ENCODE results near the gene TBC1D2B.
"Not testable (repeated sequence)": the region's sequence is repeated elsewhere in the genome, so short reads cannot be mapped to it uniquely, and the experiment has no call there.

TBC1D2B gene

DNA sequence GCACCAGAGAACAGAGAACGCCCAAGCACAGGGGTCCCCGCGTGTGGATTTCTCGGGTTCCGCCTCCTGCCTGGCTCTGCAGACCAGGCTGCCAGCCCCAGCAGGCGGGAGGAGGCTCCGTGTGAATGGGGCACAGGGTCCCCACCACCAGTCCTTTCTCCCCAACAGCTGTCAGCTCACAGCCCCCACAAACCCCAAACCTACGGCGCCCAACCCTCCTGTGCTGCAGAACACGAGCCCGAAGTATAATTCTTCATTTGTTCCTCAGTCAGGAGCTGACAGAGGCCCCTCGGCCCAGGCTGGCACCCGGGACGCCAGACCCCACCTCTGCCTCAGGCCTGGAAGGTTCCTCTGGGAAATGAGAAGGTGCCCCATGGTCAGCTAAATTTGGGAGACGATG lies 78.0 kb downstream of the TBC1D2B start:
- no peak for DNase-seq

DNA sequence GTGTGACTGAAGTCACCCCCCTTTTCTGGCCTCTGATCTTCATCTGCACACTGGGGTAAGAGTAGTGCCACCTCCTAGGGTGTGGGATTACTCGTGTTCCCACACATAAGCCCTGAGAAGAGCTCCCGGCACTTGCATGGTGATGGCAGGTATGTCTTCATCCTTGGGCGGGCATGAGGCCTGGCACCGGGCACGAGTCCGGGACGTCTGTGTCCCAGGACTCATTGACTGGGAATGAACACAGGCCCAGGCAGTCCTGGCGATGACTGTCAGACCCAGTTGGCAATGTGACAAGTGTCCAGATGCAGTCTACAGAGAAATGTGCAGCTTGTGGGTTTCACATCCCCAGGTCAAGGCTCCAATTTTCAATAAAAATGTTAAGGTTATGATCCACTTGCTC lies 78.9 kb downstream of the TBC1D2B start:
- DNase-seq = no peak

DNA sequence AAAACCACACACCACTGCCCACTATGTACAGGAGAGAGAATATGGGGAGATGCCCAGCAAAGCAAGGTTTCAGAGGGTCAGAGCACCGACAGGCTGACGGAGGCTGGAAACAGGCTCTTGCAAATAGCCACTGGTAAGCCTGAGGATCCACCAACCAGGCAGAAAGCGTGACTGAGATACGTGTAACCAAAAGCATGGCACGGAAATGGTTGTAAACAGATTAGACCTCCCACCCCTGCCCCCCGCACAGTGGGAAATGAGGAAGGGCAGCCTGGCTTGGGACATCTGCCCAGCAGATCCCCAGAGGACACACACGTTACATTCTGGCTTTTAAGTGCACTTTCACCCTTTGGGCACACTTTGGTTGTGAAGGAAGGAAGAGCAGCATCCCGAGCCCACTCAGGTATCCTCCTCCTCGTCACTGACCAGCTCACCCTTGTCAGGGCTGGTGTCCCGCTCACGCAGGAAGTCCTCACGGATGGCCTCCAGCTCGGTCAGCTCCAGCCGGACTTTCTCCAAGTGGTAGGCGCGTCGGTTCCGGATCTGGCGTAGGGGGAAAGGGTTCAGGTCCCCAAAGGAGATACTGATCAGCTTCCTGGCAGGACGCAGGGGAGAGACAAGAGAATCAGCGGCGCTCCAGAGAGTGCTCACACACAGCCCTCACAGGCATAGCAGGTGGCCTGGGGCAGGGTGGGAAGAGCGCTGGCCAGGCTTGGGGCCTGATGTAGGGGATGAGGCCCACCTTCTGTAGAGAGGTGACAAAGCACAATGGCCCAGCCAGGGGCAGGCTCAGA lies 79.6 kb downstream of the TBC1D2B start:
- not testable (repeated sequence) for DNase-seq

DNA sequence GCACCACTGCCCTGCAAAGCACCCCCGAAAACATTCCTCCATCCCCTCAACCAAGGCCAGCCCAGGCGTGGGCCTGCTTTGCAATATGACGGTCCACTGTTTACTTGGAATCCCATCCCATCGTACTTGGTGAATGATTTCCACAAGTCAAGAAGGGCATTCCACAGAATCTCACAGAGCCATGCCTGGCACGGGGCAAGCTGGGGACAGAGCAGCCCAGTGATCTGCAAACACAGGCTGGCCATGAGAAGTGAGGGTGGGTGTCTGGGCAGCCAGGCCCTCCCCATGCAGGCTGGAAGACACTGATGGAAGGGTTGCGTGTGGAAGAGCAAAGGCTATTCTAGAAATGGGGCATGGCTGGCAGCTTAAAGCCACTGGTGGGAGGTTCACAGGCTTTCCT lies 80.3 kb downstream of the TBC1D2B start:
- DNase-seq = not testable (repeated sequence)

DNA sequence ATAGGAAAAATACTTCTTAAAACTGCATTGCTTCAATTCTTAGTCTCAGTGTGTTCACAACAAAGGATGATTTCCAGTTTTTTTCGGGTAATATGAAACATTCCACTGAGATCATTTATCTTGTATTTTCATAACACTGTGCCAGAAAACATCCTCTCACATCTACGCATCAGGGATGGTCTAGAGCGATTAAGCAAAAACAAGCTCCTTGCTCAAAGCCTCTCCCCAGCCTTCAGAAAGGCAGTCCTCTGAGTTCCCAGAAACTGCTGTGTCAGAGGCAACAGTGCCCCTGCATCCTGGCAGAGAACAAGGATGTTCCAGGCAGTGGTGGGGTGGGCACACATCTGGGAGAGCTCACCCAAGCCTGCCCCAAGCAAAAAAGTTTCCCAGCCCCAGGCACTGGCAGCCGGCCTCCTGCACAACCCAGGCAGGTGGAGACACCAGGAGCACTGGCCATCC lies 80.8 kb downstream of the TBC1D2B start:
- DNase-seq = not testable (repeated sequence)

DNA sequence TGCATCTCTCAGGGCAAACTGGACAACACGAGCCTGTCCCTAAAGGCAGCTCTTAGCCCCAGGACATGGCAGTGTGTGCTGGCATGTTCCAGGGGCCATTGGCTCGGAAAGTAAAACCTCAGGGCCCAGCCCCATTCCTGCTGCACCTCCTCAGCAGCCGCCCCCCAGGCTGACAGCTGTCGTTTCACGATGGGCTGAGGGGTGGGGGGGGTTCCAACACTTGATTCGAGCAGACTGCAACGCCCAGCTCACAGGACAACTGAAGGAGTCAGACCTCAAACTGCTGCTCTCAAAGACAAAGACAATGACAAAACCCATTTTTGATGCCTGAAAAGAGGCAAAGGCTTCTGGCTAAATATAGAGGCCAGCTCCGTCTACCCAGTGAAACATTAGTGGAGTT lies 81.3 kb downstream of the TBC1D2B start:
- DNase-seq = not testable (repeated sequence)

DNA sequence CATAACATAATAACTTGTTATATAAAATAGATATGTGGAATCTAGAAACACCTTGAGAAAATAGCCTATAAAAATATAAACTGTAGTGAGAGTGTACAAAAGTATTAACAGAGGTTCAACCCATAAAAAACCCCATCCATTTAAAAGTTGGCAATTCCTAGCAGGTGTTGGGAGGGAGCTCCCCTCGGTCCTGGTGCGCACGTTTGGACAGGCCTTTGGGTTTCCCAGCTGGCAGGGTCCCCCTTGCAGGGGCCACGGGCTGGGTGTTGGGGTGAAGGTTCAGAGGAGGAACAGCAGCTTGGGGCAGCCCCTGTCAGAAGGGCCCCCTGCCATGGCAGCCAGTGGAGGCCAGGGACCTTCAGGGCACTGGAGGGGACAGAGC lies 82.0 kb downstream of the TBC1D2B start:
- DNase-seq = not testable (repeated sequence)

DNA sequence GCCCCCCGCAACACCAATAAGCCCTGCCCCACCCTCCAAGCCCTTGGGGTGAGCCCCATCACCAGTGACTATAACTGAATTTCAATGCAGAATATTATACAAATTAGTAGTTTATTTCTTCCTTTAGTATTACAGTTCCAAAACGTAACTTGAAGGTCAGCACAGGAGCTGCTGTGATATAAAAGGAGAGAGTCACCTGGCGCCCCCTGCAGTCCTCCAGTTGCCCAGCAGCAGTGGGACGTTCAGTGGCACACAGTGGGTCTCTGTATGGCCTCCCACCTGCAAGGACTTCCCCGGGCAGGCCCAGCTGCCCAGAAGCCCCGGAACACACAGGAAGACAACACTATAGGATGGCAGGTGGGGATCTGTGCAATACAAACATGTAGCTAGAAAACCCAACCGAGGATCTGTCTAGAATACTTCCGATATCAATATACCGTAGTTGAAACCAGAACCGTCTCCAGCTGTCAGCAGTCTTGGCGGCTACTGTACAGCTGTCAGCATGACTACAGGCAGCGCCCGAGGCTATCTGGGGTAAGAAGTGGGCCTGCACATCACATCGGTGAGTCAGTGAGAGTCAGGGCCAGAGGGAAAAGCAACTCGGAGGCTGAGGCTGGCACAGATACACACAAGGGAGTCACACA lies 82.5 kb downstream of the TBC1D2B start:
- not testable (repeated sequence) for DNase-seq

DNA sequence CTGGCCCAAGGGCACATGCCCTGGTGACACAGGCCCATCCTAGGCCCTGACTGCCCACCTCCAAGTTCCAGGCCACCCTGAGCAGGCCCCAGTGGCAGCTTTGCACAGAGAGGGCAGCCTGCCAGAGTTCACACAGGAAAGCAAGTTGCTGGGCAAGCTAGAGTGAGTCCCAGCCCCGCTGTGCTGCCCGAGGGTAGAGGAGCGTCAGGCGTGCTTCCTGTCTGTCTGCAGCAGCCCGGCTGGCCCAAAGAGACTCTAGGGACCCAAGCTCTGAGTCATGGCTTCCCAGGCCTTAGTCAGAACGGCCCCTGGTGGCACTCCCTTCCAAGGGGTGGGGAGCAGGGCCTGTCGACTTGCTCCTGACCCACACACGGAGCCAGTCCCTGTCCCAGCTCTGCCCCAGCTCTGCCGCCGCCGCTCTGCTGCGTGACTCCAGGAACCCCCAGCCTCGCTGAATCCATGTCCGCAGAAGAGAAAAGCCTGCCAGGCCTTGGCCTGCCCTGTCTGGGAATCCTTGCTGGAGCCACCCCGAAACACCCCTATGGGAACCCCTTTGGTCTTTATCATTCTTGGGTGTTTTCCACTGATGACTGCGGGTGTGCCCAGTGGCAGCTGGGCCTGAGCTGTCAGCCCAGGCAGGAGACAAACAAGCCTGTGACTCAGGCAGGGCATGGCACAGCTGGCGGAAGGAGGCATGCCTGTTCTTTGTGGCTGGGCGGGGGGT lies 83.4 kb downstream of the TBC1D2B start:
- DNase-seq = peak in 1 of 4 experiments; percentile 26

DNA sequence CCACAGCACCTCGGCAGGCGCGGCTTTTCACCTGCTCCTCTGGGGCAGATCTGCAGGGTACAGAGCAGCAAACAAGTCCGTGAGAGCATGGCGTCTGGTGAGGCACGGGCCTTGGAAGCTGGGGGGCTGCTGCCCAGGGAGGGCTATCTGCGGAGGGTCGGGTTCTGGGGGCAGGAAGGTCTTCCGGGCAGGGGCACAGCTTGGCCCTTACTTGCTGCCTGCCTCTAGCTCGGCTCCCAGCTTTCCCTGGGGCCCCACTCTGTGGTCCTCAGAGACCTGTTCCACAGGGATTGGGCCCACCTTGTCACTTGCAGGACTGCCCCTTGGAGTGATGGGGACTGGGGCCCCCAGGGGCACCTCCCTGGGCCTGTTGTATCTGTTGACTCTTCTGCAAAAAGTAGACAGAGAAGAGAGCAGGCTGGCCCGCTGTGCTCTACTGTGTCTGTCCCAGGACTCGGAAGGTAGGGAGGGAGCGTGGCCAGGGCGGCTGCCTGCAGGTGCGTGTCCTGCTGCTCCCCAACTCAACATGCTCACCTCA lies 84.1 kb downstream of the TBC1D2B start:
- no peak for DNase-seq

DNA sequence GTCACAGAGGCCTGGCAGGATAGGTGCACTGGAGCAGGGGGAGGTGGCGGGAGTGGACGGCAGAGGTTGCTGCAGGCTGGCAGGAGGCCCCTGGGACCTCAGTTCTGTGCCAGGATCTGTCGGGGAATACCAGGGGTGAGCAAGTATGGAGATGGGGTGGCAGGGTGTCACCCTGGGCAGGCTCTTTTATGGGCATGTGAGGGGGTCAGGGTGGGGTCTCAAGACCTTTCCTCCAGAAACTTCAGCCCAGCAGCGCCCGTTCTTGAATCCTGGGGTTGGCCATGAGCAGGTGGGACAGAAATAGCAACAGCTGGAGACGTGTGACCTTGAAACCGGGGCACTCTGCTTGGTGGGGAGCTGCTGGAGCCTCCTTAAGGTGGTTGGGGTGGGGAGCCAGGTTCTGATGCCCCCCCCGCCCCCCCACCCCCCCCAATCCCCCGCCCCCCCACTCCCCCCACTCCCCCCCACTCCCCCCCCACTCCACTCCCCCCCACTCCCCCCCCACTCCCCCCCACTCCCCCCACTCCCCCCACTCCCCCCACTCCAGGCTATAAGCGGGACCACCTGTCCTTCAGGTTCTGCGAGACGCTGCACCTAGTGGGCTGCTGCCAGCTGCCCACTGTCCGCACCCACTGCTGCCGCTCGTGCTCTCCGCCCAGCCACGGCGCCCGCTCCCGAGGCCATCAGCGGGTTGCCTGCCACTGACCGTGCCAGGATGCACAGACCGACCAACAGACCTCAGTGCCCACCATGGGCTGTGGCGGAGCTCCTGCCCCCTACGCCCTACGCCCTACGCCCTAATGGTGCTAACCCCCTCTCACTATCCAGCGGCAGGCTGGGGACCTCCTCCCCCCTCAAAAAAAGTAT lies 84.9 kb downstream of the TBC1D2B start:
- no peak for DNase-seq

DNA sequence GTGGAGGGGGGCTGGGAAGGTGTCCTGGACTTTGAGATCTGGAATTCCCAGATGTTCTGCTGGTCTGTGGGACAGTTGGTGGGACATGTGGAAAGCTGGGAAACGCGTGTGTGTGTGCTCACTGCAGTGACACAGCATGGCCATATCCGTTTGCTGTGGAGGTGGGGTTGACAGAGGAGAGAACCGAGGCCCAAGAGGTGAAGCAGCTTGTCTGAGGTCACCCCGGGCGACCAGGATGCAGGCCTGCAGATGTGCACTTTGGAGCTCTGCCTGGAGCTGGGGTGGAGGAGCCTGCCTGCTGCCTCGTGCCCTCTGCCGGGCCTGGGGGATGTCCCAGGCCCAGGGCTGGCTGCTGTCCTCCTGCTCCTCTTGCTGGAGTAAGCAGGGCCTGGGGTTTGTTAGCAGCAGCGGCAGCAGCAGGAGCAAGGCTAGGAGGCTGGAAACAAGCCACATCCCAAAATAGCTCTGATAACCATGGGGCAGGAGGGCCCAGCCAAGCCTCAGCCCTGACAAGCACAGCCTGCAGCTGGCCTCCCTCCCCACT lies 85.8 kb downstream of the TBC1D2B start:
- DNase-seq = not testable (repeated sequence)

DNA sequence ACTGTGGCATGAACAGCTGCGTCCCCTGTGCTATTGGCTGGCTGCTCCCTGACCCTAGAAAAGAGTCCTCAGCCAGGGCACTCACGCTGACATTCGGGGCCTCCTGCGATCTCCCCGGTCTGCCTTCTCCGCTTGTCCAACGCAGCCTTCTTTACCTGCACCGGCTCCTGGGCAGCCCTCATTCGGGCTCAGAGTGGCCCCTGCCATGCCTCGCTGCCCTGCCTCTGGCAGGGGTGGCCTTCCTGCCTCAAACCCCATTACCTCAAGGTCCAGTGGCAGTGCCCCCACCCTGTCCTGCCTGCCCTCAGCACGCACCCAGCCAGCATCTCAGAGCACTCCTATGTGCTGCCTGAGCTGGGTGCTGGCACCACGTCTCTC lies 86.5 kb downstream of the TBC1D2B start:
- DNase-seq = no peak

DNA sequence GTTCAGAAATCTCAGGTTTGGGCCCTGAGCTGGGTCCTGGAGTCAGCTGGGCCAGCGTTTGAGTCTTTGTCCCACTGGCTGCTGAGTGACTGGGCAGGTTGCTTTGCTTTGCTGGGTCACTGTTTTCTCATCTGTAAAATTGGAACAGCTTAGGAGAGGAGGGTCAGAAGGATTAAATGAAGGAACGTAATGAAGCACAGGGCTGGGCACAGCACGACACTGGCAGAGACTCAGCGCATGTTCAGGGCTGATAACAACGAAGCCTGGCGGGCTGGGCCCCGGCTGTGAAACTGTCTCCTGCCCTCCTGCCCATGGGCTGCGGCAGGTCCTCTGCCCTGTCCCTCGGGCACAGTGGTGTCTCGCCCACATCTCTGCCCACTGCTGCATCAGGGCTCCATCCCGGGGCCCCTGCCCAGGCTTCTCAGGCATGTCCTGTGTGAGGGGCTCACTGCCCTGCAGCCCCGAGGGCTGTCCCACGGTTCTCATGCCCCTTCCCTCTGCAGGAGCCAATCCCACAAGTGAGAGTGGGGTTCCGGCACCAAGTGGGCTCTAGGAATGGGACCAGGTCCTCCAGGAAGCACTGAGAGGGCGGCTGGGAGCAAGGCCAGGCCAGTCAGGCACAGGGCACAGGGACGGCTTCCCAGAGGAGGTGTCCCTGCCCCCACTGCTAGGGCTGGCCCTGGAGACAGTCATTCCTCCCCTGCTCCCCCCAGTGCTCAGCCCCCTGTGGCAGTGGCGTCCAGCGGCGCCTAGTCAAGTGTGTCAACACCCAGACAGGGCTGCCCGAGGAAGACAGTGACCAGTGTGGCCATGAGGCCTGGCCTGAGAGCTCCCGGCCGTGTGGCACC lies 88.0 kb downstream of the TBC1D2B start:
- no peak for DNase-seq

DNA sequence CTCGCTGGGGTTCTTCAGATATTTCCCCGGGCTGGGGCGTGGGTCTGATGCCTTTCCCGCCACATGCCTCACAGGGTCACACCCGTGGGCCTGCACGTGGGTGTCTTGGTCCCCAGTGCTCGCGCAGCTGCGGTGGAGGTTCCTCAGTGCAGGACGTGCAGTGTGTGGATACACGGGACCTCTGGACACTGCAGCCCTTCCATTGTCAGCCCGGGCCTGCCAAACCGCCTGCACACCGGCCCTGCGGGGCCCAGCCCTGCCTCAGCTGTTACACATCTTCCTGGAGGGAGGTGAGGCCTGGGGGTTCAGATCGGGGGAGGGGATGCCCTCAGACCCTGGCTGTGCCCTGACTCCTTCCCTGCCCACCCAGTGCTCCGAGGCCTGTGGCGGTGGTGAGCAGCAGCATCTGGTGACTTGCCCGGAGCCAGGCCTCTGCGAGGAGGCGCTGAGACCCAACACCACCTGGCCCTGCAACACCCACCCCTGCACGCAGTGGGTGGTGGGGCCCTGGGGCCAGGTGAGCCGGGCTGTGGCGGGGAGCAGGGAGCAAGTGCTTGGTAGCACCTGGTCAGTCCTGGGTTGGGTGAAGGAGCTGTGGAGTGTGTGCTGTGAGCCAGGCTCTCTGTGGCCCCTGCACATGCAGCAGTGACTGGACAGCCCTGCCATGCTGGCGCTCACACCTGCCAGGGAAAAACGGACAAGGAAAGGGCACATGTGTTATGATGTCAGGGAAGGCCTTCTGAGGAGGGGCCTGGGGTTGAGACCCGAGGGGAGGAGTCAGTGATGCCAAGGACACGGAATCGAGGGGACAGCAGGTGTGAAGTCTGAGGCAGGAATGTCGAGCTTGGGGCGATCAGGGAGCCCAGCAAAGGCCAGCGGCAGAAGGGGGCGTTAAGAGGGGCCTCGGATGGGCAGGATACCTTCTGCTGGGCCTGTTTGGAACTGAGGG lies 88.9 kb downstream of the TBC1D2B start:
- DNase-seq = no peak

DNA sequence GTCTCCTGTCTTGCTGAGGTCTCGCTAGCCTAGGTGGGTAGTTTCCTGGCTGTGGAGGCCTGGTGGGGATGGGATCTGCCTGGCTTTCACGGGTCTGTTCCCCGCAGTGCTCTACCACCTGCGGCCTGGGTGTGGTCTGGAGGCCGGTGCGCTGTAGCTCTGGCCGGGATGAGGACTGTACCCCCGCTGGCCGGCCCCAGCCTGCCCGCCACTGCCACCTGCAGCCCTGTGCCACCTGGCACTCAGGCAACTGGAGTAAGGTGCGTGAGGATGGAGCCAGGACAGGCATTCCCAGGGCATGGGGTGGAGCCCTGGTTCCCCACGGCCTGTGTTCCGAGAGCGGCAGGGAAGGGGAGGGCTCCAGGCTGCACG lies 89.8 kb downstream of the TBC1D2B start:
- DNase-seq = not testable (repeated sequence)

DNA sequence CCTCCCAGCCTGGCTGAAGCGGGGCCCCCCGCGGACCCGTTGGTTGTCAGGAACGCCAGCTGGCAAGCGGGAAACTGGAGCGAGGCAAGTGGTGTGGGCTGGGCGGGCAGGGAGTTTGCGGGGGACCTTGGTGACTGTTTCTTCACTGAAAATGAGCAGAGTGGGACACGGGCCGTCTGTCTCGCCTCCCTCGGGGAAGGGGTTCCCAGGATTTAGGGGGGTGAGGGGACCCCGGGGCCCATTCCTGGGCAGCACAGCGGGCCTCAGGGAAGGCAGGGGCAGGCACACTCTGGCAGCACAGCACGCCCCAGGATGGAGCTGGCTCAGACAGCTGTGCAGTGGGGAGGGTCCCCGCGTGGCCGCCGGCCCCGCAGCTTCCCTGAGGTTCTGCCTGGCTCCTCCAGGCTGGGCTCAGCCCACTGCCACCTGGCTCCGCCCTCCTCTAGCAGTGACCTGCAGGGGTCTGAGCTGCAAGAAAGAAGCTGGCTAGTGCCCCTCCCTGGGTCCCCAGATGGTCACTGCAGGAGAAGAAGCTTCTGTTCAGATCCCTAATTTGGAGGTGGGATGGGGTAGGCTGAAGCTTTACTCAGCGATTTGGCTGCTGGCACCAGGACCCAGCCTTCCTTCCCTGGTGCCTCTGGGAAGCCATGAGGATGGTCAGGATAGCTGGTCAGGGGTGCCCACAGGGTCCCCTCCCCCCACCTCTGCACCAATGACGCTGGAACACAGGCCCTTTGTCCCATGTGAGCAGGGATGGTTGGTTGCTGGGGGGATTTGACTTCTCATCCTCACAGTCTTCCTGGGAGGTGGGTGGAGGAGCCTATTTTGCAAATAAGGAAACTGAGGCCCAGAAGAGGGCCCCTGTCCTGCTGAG lies 90.4 kb downstream of the TBC1D2B start:
- no peak for DNase-seq

DNA sequence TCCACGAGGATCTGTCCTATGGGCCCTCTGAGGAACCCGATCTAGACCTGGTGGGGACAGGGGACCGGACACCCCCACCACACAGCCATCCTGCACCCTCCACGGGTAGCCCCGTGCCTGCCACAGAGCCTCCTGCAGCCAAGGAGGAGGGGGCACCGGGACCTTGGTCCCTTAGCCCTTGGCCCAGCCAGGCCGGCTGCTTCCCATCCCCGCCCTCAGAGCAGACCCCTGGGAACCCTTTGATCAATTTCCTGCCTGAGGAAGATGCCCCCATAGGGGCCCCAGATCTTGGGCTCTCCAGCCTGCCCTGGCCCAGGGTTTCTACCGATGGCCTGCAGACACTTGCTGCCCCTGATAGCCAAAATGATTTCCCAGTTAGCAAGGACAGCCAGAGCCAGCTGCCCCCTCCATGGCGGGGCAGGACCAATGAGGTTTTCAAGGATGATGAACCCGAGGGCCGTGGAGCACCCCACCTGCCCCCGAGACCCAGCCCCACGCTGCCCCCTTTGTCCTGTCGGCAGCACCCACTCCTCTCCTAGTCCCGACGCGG lies 91.5 kb downstream of the TBC1D2B start:
- no peak for DNase-seq

All from activated naive CD4-positive, alpha-beta T cell (primary cell).